Mesenchymal stem cell (in vitro differentiated cells and primary cell): ENCODE measurements around the gene CUX1.

Experiments used
- DNase-seq: peaks from one replicate; pipeline ENCODE4 v3.0.0-alpha.2; 2013
- H2AFZ ChIP-seq: one replicate; pipeline ENCODE4 v1.6.1; 2013; ENCODE audit warnings: low read depth, mild to moderate bottlenecking, control low read depth, inconsistent platforms, low read length, moderate library complexity
- H2AK5ac ChIP-seq: 2 replicates; pipeline ENCODE4 v1.6.1; 2013; ENCODE audit warnings: low read length, moderate library complexity, mild to moderate bottlenecking, inconsistent platforms; ENCODE audit not compliant: severe bottlenecking
- H2BK120ac ChIP-seq: one replicate; pipeline ENCODE4 v1.6.1; 2013; ENCODE audit warnings: low read depth, mild to moderate bottlenecking, inconsistent platforms, low read length, moderate library complexity
- H2BK12ac ChIP-seq, 2 experiments: one replicate each; pipeline ENCODE4 v1.6.1; 2013; ENCODE audit warnings: inconsistent platforms in 2 of 2, low read length in 2 of 2, mild to moderate bottlenecking in 2 of 2, moderate library complexity in 2 of 2, control low read depth in 1 of 2
- H2BK15ac ChIP-seq: one replicate; pipeline ENCODE4 v1.6.1; 2013; ENCODE audit warnings: mild to moderate bottlenecking, low read depth, inconsistent platforms; ENCODE audit not compliant: poor library complexity, severe bottlenecking
- H2BK5ac ChIP-seq: 2 replicates; pipeline ENCODE4 v1.6.1; 2013; ENCODE audit warnings: low read depth, mild to moderate bottlenecking, low read length, control low read depth, inconsistent platforms; ENCODE audit not compliant: poor library complexity, severe bottlenecking
- H3K14ac ChIP-seq, 2 experiments: one replicate each; pipeline ENCODE4 v1.6.1; 2013; ENCODE audit warnings: inconsistent platforms in 2 of 2, low read length in 2 of 2, control low read depth in 1 of 2, mild to moderate bottlenecking in 1 of 2, moderate library complexity in 1 of 2
- H3K18ac ChIP-seq, 2 experiments: one replicate each; pipeline ENCODE4 v1.6.1; 2013; ENCODE audit warnings: inconsistent platforms in 2 of 2, low read length in 2 of 2, control low read depth in 1 of 2, low read depth in 1 of 2, mild to moderate bottlenecking in 1 of 2
- H3K23ac ChIP-seq, 2 experiments: one replicate each; pipeline ENCODE4 v1.6.1; 2013; ENCODE audit warnings: inconsistent platforms in 2 of 2, low read length in 2 of 2, mild to moderate bottlenecking in 2 of 2, moderate library complexity in 2 of 2, control low read depth in 1 of 2
- H3K27ac ChIP-seq: 2 replicates; pipeline ENCODE4 v1.5.1; 2013; ENCODE audit warnings: mild to moderate bottlenecking, moderate library complexity, low read length, control low read depth, inconsistent platforms; ENCODE audit not compliant: poor library complexity, severe bottlenecking
- H3K27me3 ChIP-seq, 2 experiments: 2 replicates each; pipeline versions ENCODE4 v1.6.1 to v1.7.0; 2013; ENCODE audit warnings: low read length in 2 of 2, mild to moderate bottlenecking in 2 of 2, moderate library complexity in 2 of 2, control low read depth in 1 of 2, inconsistent platforms in 1 of 2; ENCODE audit not compliant: control insufficient read depth in 1 of 2, insufficient read depth in 1 of 2
- H3K36me3 ChIP-seq, 2 experiments: 2 replicates each; pipeline versions ENCODE4 v1.6.1 to v1.7.0; 2013; ENCODE audit warnings: low read length in 2 of 2, control low read depth in 1 of 2, inconsistent platforms in 1 of 2, low read depth in 1 of 2, mild to moderate bottlenecking in 1 of 2; ENCODE audit not compliant: insufficient read depth in 2 of 2, control insufficient read depth in 1 of 2
- H3K4ac ChIP-seq, 2 experiments: one replicate each; pipeline ENCODE4 v1.6.1; 2013; ENCODE audit warnings: inconsistent platforms in 2 of 2, low read length in 2 of 2, mild to moderate bottlenecking in 2 of 2, moderate library complexity in 2 of 2, control low read depth in 1 of 2, low read depth in 1 of 2
- H3K4me1 ChIP-seq: 2 replicates; pipeline ENCODE4 v1.6.1; 2013; ENCODE audit warnings: low read depth, low read length, control low read depth; ENCODE audit not compliant: control insufficient read depth, insufficient read depth
- H3K4me2 ChIP-seq: 2 replicates; pipeline ENCODE4 v1.6.1; 2013; ENCODE audit warnings: low read length, mild to moderate bottlenecking, inconsistent platforms; ENCODE audit not compliant: poor library complexity, severe bottlenecking
- H3K4me3 ChIP-seq, 2 experiments: 2 replicates each; pipeline versions ENCODE4 v1.5.1 to v1.7.0; 2013; ENCODE audit warnings: low read length in 2 of 2, mild to moderate bottlenecking in 2 of 2, control low read depth in 1 of 2, low read depth in 1 of 2; ENCODE audit not compliant: insufficient read depth in 1 of 2
- H3K79me1 ChIP-seq: replicated peaks from 2 replicates; pipeline ENCODE4 v1.6.1; 2013; ENCODE audit warnings: mild to moderate bottlenecking, control low read depth, low read length, inconsistent platforms; ENCODE audit not compliant: poor library complexity, severe bottlenecking
- H3K9ac ChIP-seq: 2 replicates; pipeline ENCODE4 v1.7.0; 2013; ENCODE audit warnings: mild to moderate bottlenecking, low read length, moderate library complexity
- H3K9me3 ChIP-seq: 2 replicates; pipeline ENCODE4 v1.7.0; 2013; ENCODE audit warnings: mild to moderate bottlenecking, low read length; ENCODE audit not compliant: control insufficient read depth
- H4K8ac ChIP-seq: one replicate; pipeline ENCODE4 v1.6.1; 2013; ENCODE audit warnings: inconsistent platforms, mild to moderate bottlenecking, low read length, moderate library complexity
- H4K91ac ChIP-seq: one replicate; pipeline ENCODE4 v1.6.1; 2013; ENCODE audit warnings: mild to moderate bottlenecking, low read length, inconsistent platforms
- WGBS: methylation state at CpG from one replicate; pipeline ENCODE4 v1.1.7; 2013; ENCODE audit warnings: mixed read lengths; 5-methylcytosine and 5-hydroxymethylcytosine counted together

The CUX1 gene

GRCh38 chr7:101854084-101854865 is 36.8 kb downstream of the CUX1 start:
- Histone ChIP-seq H2BK12ac (no peak overlapping the region), H2AFZ (no peak overlapping the region), H3K4ac (peak overlapping the region in 1 of 2 experiments; percentile 38), H4K91ac (no peak overlapping the region), H3K9ac (no peak overlapping the region), H2BK5ac (no peak overlapping the region), H3K27ac (no peak overlapping the region), H3K14ac (no peak overlapping the region), H2AK5ac (no peak overlapping the region), H3K4me1 (peaks cover 11% of the 10 kb centered on the region), H3K18ac (no peak overlapping the region), H3K79me1 (peaks cover 62% of the 10 kb centered on the region), H3K23ac (no peak overlapping the region), H2BK120ac (no peak overlapping the region), H2BK15ac (no peak overlapping the region), H3K4me3 (no peak overlapping the region), H3K27me3 (no peaks in the 10 kb centered on the region), H3K36me3 (peaks cover 0 to 7% of the 10 kb centered on the region in 2 experiments), H4K8ac (no peak overlapping the region), H3K9me3 (no peaks in the 10 kb centered on the region), H3K4me2 (no peak overlapping the region)
- WGBS: 93% methylated on average over 10 of the region's 10 CpGs
- no peak for DNase-seq

- Histone ChIP-seq H3K23ac (no peak overlapping the region), H3K4me3 (peak overlapping the region in 1 of 2 experiments; percentile 63), H4K8ac (peak overlapping the region; percentile 43), H4K91ac (peak overlapping the region; percentile 8), H3K4me2 (no peak overlapping the region), H3K36me3 (peaks cover 0 to 7% of the 10 kb centered on the region in 2 experiments), H2AFZ (no peak overlapping the region), H2AK5ac (no peak overlapping the region), H3K18ac (peak overlapping the region; percentile 6 to 34), H3K9ac (peak overlapping the region; percentile 73), H3K27ac (no peak overlapping the region), H3K4me1 (peaks cover 11% of the 10 kb centered on the region), H3K14ac (no peak overlapping the region), H3K79me1 (peaks cover 56% of the 10 kb centered on the region), H2BK15ac (peak overlapping the region; percentile 26), H3K4ac (peak overlapping the region; percentile 45 to 59), H2BK12ac (peak overlapping the region in 1 of 2 experiments; percentile 23), H2BK5ac (no peak overlapping the region), H3K27me3 (no peaks in the 10 kb centered on the region), H2BK120ac (peak overlapping the region; percentile 12), H3K9me3 (no peaks in the 10 kb centered on the region)
- DNase-seq: peak; percentile 90
- WGBS: 74% methylated on average over 31 of the region's 33 CpGs
Measured at GRCh38 chr7:101856473-101857357, 39.3 kb downstream of the CUX1 start.

DNA sequence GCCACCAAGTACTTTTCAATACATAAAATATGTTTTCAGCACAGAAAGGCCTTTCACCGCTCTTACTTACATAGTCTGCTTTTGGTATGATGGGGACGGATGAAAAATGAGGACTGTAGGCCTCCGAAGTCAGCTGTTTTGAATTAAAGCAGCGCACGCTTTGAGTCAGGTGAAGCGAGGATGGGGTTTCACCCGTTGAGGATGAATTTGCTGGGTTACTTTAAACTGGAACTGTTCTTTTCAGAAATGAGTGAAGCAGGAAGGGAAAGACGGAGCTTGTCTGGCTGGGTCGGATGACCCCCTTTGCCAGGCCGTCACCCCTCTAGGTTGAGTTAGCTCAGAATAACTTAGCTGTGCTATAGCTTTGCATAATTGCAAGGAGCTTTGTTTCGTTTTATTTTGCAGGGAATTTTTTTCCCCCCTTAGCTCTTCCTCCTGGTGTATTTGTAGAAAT is 40.0 kb downstream of the CUX1 start:
- H4K8ac ChIP-seq: no peak overlapping the region
- WGBS: 99% methylated on average over 10 of the region's 11 CpGs
- no peak overlapping the region for H3K4ac ChIP-seq

More for the DNA sequence above, 40.0 kb downstream of the CUX1 start:
- H2AK5ac ChIP-seq: no peak overlapping the region
- DNase-seq: no peak
- H3K79me1 ChIP-seq: peaks cover 57% of the 10 kb centered on the region
- H2BK15ac ChIP-seq: no peak overlapping the region
- no peak overlapping the region for H3K4me2 ChIP-seq
- H3K18ac ChIP-seq: no peak overlapping the region
- H2AFZ ChIP-seq: no peak overlapping the region
- peaks cover 14% of the 10 kb centered on the region for H3K4me1 ChIP-seq
- no peak overlapping the region for H2BK5ac ChIP-seq
- no peaks in the 10 kb centered on the region for H3K27me3 ChIP-seq
- peak overlapping the region in 1 of 2 experiments; percentile 63 for H3K4me3 ChIP-seq
- H3K9ac ChIP-seq: peak overlapping the region; percentile 73
- H3K14ac ChIP-seq: no peak overlapping the region
- no peak overlapping the region for H3K27ac ChIP-seq
- H3K9me3 ChIP-seq: no peaks in the 10 kb centered on the region
- H2BK12ac ChIP-seq: no peak overlapping the region
- no peak overlapping the region for H2BK120ac ChIP-seq
- no peak overlapping the region for H3K23ac ChIP-seq
- no peak overlapping the region for H4K91ac ChIP-seq
- H3K36me3 ChIP-seq: peaks cover 0 to 7% of the 10 kb centered on the region in 2 experiments
